Renal cortex interstitium (tissue), 11 donors: ENCODE results near the gene TMC6. TPM values are rescaled to one million over a fixed set of nuclear protein-coding genes. Genes with fewer than 3 reads are reported as not detected.
A peak's percentile ranks its signal among the peaks of the same experiment; 100 is the strongest.
"Not testable (repeated sequence)": the region's sequence is repeated elsewhere in the genome, so short reads cannot be mapped to it uniquely, and the experiment has no call there.

Source experiments
- DNase-seq, 11 donors: peaks; one replicate each; pipeline ENCODE4 v3.0.0-alpha.2; 2013; ENCODE audit warnings: low read depth in 9 of 11, low spot score in 4 of 11; ENCODE audit errors: extremely low read depth in 1 of 11
- polyA plus RNA-seq, 3 donors: library from polyadenylated mRNA; unstranded; fragments of 120-200 nt; gene quantifications; one replicate each; pipeline ENCODE4 v1.2.1, GENCODE V29; 2013; ENCODE audit not compliant: insufficient read length in 3 of 3

TMC6 gene
- polyA plus RNA-seq, 3 donors = 26.0 to 42.0 (median 26.2) TPM

GRCh38 chr17:78115803-78116202 lies 12.8 kb downstream of the TMC6 start:
- DNase-seq = not testable (repeated sequence)

DNA sequence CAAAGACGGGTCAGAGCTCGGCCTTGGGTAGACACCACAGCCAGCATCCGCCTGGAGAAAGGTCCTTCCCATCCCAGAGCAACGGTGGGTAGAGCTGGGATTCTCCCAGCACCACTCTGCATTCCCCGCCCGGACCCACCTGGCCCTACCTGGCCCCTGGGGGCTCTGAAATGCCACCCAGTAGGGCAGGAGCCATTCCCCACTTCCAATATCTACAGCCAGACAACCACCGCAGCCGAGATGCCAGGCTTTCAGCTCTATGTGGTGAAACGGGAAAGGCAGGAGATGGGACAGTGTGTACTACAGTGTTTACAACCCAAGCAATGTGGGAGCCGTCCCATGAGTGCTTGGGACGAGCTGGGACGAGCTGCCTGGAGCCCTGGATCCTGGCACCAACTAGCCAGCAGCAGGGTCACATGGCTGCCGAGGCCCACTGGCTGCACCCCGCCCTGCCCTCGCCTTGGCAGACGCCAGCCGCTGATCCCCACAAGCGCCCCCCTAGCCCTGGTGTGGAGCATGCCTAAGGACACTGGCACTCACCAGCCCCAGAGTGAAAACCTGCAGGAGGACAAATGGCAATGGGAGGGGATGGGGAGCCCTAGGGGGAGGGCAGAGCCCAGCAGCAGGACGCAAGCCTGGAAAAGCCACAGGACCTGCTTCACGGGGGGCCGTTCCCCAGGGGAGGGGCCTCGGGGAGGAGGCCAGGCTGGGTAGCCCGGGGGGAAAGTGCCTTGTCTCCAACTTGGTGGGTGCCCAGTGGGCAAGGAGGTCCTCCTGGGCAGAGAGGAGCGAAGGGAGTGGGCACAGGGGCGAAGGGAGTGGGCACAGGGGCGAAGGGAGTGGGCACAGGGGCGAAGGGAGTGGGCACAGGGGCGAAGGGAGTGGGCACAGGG lies 13.5 kb downstream of the TMC6 start:
- no peak for DNase-seq

GRCh38 chr17:78113804-78114785 lies 14.5 kb downstream of the TMC6 start:
- DNase-seq = no peak

- DNase-seq = peak in 1 of 11 donors; percentile 51
Observed at GRCh38 chr17:78112518-78113471, 15.8 kb downstream of the TMC6 start.

DNA sequence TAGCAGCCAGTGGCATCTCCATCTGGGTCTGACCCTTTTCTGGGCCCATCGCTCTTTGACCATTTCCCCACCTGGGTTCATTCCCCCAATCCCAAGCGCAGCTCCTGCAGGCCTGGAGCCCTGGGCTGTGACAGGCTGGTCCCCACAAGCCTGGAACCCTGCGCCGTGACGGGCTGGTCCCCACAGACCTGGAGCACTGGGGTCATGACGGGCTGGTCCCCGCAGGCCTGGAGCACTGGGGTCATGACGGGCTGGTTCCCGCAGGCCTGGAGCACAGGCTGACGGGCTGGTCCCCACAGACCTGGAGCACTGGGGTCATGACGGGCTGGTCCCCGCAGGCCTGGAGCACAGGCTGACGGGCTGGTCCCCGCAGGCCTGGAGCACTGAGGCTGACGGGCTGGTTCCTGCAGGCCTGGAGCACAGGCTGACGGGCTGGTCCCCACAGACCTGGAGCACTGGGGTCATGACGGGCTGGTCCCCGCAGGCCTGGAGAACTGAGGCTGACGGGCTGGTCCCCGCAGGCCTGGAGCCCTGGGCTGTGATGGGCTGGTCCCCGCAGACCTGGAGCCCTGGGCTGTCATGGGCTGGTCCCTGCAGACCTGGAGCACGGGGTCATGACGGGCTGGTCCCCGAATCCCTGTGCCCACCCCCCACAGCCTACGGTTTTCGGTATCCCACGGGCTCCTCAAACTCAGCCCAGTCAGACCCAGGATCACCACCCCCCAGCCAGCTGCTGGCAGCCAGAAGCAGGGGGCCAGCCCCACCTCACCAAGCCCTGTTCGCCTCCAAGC lies 16.6 kb downstream of the TMC6 start:
- no peak for DNase-seq

DNA sequence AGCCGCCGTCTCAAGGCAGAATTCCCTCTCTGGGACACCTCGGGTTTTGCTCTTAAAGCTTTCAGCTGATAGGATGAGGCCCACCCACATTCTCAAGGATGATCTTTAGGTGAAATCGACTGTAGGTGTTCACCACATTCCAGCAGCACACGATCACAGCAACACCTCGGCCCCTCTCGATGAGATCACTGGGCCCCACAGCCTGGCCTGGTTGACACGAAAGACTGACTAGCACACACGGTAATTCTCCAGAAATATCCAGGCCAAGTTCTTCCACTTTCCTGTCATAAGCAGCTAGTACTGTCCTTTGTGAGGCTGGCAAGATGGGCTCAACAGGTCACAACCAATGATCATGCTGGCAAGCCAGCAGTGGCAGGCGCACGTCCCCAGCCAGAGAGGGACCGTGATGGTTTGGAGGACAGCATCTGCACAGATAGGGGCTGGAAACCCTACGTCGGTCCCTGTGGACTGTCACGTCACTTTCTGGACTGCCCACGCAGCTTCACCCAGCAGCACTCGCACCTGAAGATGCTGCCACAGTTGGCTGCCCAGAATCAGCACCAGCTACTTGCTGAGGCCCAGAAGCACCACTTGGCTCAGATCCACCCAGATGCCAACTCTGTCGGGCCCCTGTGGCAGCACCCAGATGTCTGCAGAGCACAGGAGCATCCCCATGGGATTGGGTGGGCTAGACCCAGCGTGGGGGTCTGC lies 17.4 kb downstream of the TMC6 start:
- DNase-seq = no peak

- DNase-seq = no peak
Observed at GRCh38 chr17:78110363-78111015, 18.1 kb downstream of the TMC6 start.

- no peak for DNase-seq
Observed at GRCh38 chr17:78109489-78109761, 19.1 kb downstream of the TMC6 start.

- no peak for DNase-seq
Observed at GRCh38 chr17:78108726-78109488, 19.6 kb downstream of the TMC6 start.

GRCh38 chr17:78107976-78108725 lies 20.4 kb downstream of the TMC6 start:
- no peak for DNase-seq

- no peak for DNase-seq
Observed at GRCh38 chr17:78107457-78107856, 21.1 kb downstream of the TMC6 start.

GRCh38 chr17:78106211-78106610 lies 22.3 kb downstream of the TMC6 start:
- DNase-seq = no peak

GRCh38 chr17:78105551-78105950 lies 23.0 kb downstream of the TMC6 start:
- no peak for DNase-seq

DNA sequence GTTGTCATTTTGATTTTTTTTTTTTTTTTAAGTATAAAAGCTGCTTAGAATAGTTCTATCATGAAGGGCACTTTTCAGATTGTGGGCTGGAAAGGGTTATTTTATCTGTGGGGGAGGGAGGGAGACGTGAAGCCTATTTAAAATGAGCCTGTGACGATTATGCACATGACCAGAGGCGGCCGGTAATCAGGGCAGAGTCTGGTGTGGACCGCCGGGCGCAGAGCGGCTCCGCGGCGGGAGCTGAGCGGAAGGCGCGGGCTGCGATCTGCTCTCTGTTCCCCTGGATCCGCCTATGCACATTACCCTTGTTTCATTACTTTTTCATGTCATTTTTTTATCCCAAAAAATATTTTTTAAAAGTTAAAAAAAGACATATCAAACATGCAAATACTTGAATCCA lies 23.5 kb downstream of the TMC6 start:
- no peak for DNase-seq

- DNase-seq = no peak
Observed at GRCh38 chr17:78104540-78104941, 24.0 kb downstream of the TMC6 start.

DNA sequence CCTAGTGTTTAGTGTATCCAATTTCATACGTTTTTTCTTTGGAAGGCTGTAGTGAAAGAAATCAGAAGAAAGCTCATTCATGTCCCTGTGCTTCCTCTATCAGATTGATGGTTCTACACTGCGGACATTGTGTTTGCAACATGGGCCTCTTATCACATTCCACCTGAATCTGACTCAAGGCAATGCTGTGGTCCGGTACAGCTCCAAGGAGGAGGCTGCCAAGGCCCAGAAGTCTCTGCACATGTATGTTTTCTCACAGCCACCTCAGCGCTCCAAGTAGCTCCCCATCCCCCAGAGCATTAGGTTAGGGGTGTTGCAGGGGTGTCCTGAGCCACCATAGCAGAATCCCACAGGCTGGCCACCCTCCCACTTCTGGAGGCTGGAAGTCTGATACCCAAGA lies 25.2 kb downstream of the TMC6 start:
- DNase-seq = no peak
